NCI-H2081 treated with DMSO at 0.1 percent for 48 hours (cell line): ENCODE data around the gene ADGRL3.

Experiments
- DNase-seq: peaks from one replicate; lab custom pipeline; 2025; lab: John Stamatoyannopoulos, UW

Gene ADGRL3

GRCh38 chr4:61426229-61426628 lies 226.1 kb downstream of the ADGRL3 start:
- DNase-seq: no peak

DNA sequence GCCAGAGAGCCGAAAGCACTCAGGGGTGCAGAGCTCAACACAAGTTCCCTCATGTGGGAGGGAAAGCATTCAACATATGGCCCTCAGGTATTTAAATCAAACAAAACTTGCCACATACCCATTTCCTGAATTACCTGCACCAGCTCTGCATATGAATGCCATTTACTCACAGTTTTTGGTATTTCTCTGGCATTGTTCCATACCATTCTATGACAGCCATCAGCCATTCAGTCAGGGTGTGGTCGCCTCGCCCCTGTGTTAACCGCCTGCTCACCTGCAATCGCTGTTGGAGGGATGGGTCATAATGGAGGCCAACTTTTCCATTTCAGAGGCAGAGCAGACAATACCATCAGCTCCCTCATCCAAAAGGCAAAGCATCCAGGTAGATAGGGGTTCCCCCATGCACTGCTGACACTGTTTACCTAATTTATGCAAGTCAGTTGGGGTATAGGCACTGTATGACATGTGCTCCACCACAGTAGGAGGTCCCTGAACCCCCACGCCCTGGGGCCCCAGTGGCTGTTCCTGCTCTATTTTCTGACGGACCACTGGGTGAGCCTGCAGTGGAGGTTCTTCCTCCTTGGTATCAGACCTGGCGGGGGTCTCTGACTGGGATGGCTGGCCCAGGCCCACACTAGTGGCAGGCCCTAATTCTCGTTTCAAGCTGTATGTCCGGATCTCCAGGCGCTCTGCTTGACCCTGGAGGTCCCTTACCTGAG lies 227.1 kb downstream of the ADGRL3 start:
- DNase-seq: no peak

DNA sequence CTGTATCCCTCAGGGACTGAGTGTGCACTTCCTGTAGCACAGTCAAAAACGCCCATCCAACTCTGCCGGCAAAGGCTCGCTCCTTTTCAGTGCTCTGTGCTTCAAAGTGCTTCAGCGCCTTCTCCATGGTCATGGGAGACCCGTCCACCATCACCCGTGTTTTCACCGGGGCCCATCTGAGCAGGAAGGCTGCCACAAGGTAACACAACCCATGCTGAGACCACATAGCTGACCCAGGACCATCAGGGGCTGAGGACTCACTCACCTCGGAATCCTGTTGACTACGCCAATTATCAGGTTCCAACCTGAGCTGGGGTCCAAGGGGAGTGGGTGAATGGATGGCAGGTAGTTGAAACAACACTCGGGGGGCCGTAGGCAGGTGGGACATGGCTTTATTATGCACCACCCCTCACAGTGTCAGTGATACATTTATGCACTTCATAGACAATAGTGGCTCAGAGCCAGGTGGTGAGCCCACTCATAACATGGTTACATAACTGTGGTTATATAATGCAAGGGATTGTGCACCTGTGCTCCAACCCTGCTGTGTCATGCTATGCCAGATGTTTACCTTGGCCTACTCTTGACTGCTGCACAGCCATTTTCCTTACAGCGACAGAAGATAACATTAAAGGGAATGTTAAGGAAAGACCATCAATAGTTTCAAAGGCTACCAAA lies 227.8 kb downstream of the ADGRL3 start:
- DNase-seq: no peak

DNA sequence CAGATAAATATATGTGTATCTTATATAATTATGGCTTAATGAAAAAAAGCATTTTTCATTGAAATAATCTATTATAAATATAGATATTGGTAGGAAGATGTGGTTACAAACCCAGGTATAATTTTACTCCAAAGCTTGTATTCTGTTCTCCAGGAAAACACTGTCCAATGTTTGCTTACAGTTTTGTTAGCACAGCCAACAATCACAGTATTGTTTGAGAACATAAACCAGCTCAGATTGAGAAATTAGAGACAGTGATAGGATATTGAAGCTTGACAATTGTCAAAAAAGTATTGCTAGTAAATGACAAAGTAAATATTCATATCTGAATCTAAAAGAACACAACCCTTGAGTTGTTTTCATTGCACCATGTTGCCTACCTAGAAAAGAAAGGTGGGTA lies 228.8 kb downstream of the ADGRL3 start:
- no peak for DNase-seq

DNA sequence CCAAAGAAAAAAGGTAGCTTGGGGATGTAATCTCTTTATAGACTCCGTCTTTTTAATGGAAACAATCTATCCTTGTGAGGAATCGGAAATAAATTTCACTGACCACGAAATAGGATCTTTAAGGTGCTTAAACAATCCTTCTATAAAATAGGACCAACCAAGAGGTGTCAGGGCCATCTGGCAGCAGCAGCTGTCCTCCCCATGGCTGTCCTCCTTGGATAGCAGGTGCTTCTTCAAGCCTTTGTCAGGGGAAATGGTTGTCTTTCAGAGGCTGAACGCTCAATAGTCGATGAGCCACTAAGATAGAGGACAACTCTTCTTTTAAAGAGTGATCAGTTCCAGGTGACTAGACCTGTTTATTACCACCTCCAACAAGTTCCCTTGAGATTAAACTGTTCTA lies 231.0 kb downstream of the ADGRL3 start:
- DNase-seq: no peak

- DNase-seq: no peak
Measured at GRCh38 chr4:61437923-61438322, 237.8 kb downstream of the ADGRL3 start.

DNA sequence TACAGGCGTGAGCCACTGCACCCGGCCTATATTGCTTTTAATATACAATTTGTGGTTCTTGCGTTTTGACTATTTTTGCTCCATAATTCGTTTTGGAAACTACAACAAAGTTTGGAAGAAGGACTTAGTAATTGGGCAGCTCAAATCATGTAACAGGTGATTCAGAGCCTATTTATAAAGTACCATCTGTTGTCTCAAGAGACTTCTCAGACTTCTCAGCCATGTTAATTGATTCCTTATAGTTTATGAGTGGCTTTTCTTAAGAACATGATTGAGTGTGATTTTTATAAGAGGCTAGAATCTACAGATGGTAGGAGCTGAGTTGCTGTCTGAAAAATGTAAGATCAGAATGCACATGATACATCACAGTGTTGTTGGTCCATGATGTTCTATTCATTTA lies 240.2 kb downstream of the ADGRL3 start:
- no peak for DNase-seq

DNA sequence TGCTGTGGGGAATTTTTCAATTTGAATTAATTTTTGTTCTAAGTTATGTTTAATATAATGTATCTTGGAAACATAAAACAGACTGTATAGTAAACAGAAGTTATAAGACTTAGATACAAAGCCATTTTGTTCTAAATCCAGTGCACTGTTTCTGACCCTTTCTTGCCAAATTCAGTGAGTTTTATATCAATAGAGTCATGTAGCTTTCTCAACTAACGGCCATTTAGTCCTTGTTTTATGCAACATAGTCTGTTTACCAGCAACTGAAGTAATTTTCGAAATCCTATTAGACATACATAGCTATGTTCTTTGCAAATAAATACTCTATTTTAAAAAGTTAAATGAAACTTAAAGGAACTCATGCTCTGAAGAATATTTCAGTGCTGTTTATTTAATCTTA lies 242.8 kb downstream of the ADGRL3 start:
- DNase-seq: no peak

- DNase-seq: no peak
Measured at GRCh38 chr4:61443813-61444510, 243.8 kb downstream of the ADGRL3 start.

- peak; percentile 57 for DNase-seq
Measured at GRCh38 chr4:61445374-61446063, 245.4 kb downstream of the ADGRL3 start.

GRCh38 chr4:61446941-61447340 lies 246.8 kb downstream of the ADGRL3 start:
- no peak for DNase-seq

DNA sequence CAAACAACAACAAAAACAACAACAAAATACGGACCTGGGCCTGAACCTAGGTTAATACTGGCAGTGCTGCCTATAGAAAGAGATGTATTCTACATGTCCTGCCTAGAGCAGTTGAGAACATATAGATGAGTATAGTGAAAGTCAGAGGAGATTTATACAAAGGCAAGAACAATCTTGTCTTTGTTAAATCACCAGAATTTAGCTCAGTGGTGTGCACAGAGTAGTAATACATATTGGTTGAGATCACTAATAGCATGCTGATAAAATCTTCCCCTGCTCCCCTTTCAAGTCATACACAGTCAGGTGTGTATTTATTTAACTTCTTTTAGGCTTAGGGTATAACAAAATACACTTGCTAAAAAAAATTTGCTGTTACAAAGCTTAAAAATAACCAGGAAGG lies 247.8 kb downstream of the ADGRL3 start:
- DNase-seq: no peak

DNA sequence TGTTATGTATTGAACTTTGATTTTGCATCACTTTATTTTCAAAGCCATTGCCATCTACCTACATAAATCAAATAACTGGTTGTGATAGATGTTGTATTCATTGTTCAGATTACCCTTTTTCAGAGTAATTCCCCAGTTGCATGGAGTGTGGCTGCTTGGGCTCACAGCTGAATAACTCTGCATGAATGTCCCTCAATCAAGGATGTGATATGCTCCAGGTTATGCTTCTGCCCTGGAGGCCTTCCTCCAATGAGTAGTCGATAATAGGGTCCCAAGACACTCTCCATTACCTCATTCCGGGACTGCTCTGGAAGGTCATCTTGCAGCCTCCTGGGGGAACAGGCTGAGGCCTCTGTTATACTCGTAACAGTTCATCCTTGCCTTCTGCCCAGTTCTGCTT lies 251.8 kb downstream of the ADGRL3 start:
- no peak for DNase-seq

- DNase-seq: no peak
Measured at GRCh38 chr4:61461956-61462355, 261.8 kb downstream of the ADGRL3 start.

DNA sequence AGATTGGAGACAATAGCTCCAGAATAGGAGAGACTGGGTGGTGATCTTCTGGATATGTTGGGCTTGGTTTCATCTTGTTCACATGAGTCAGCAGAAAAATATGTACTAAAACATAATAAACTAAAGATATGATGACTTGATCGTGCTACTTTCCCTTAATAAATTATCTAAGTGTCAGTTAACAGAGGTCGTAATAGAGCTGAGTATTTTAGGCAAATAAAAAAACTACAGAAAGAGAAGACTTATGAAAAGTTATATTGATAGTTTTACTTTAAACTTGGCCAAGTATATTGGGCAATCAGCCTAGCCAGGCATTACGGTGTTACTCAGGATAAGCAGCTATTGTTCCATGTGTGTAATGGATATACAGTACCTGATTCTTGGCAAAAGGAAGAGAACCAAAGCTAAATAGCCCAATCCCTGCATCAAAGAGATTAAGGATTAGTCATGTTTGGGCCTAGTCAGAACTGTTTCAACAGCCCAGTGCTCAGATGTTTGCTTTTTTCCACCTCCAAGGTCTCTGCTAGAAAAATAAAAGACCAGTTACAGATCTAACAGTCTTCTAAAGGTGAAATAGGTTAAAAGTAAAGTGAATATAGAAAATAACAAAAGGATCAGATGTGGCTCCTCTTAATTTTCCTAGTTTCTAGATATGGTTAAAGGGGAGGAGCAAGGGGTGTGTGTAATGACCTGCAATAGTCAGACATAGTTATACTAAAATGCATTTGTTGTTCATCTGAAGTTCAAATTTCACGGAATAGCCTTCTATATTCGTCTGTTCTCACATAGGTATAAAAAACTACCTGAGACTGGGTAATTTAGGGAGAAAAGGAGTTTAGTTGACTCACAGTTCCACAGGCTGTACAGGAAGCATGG lies 262.6 kb downstream of the ADGRL3 start:
- DNase-seq: no peak

GRCh38 chr4:61468024-61468720 lies 268.0 kb downstream of the ADGRL3 start:
- no peak for DNase-seq

DNA sequence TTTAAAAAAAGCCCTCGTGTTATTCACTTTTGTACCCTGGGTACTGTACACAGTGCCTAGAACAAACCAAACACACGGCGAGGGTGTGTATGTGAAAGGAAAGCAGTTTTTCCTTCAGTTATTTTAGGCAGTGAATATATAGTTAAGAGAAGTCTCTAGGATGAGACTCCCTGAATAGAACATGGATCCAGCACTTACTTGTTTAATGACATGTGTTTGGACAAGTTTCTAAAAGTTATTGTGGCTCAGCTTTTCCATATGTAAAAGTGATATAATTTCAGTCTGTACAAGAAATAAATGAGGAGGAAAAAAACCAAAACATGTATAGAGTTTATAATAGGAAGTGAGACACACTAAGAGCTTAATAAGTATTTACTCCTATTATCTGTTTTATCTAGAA lies 273.2 kb downstream of the ADGRL3 start:
- no peak for DNase-seq

DNA sequence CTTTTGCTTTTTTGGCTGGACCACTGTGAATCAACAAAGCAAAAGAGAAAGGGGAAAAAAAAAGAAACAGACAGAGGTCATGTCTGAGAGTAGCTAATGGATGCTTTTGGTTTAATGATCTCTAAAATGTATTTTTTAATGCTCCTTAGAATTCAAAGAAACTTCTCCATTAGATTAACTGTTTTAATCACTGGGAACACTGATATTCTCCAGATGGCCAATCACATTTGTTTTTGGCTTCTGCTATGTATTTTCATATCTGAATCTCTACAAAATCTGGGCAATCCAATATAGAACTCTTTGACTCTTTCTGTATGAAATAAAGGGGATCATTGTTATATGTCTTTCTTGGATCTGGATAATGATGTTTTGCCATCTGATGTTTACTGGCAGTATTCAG lies 278.2 kb downstream of the ADGRL3 start:
- no peak for DNase-seq

DNA sequence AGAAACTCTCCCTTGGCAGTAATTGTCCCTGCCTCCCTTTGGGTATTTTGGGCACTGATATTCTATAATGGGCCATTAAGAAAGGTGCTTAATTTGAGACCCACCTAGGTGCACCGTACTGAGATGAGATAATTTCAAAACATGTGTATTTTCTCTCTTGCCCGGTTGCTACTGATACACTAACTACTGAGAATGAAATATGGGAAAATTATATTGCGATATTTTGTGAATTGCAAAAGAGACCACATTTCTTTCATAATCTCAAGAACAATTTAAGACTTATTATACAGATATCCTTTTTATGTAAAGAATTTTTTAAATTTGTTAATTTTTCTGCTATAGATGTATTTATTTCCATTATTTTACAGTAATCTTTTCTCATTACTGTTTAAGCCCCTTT lies 284.9 kb downstream of the ADGRL3 start:
- DNase-seq: no peak

GRCh38 chr4:61489927-61490326 lies 289.8 kb downstream of the ADGRL3 start:
- no peak for DNase-seq

GRCh38 chr4:61493041-61493440 lies 292.9 kb downstream of the ADGRL3 start:
- DNase-seq: no peak
